GM12878 (cell line): ENCODE data around the gene PATJ. TPM values are rescaled to one million over a fixed set of nuclear protein-coding genes. Genes with fewer than 3 reads are reported as not detected.

ENCODE experiments used
- ATAC-seq: fragments of 200-7000 bp; cut with Tn5 transposase; 3 replicates; pipeline ENCODE4 v1.9.1; 2020; ENCODE audit warnings: mild to moderate bottlenecking, moderate library complexity
- BruUV-seq: library from RNA; stranded (reverse); fragments of 400-500 nt; replicated peaks from 2 replicates; lab custom pipeline; 2021; lab: Mats Ljungman, UMichigan
- CTCF ChIA-PET: fragments of 300-600 bp; sonication (Branson Sonifier 250); formaldehyde crosslinking; extraction: SDS; loops from one replicate; lab custom pipeline; 2021; ENCODE audit warnings: inconsistent platforms; lab: Yijun Ruan, JAX
- POLR2A ChIA-PET: fragments of 350-600 bp; formaldehyde crosslinking; extraction: SDS; loops from one replicate; lab custom pipeline; 2021; ENCODE audit warnings: inconsistent platforms; lab: Charles Lee
- RAD21 ChIA-PET: fragments of 300-600 bp; sonication (Branson Sonifier 250); formaldehyde crosslinking; loops from one replicate; lab custom pipeline; 2023; ENCODE audit warnings: antibody characterized with exemption; ENCODE audit not compliant: unreplicated experiment; lab: Charles Lee
- SMC1A ChIA-PET: fragments of 300-600 bp; sonication (Branson Sonifier 250); formaldehyde crosslinking; loops from one replicate; lab custom pipeline; 2023; ENCODE audit not compliant: unreplicated experiment, uncharacterized antibody; lab: Charles Lee
- DNase-seq: peaks from one replicate; pipeline ENCODE4 v3.0.0-alpha.2; 2011; ENCODE audit warnings: low read depth, low spot score
- FAIRE-seq: peaks from 3 replicates; lab custom pipeline; 2011; peaks lifted over from hg19 to GRCh38; lab: Jason Lieb, UNC
- H2AFZ ChIP-seq: 2 replicates; pipeline ENCODE4 v1.6.0; 2011; ENCODE audit warnings: low read depth, low read length, control low read depth; ENCODE audit not compliant: control insufficient read depth
- H3K27ac ChIP-seq: 2 replicates; pipeline ENCODE4 v1.5.1; 2011; ENCODE audit warnings: control low read depth; ENCODE audit not compliant: control insufficient read depth, insufficient read depth
- H3K27me3 ChIP-seq, 2 experiments: replicated peaks in 1 of 2; 2 replicates each; pipeline versions ENCODE4 v1.6.0 to v1.6.1; 2011; ENCODE audit warnings: low read length in 1 of 2; ENCODE audit not compliant: control insufficient read depth in 2 of 2, insufficient read depth in 2 of 2
- H3K36me3 ChIP-seq, 2 experiments: 2 replicates each; pipeline ENCODE4 v1.5.1; 2011; ENCODE audit warnings: low read length in 1 of 2; ENCODE audit not compliant: control insufficient read depth in 2 of 2, insufficient read depth in 2 of 2
- H3K4me1 ChIP-seq: 2 replicates; pipeline ENCODE4 v1.6.1; 2011; ENCODE audit warnings: mild to moderate bottlenecking, low read length, moderate library complexity, mixed read lengths; ENCODE audit not compliant: control insufficient read depth, insufficient read depth
- H3K4me2 ChIP-seq: 2 replicates; pipeline ENCODE4 v1.6.0; 2011; ENCODE audit warnings: control low read depth; ENCODE audit not compliant: control insufficient read depth, insufficient read depth
- H3K4me3 ChIP-seq: fragments of 200-600 bp; sonication (generic); 2 replicates; pipeline ENCODE4 v1.5.1; 2016
- H3K79me2 ChIP-seq: 2 replicates; pipeline ENCODE4 v1.6.0; 2011; ENCODE audit warnings: low read length; ENCODE audit not compliant: control insufficient read depth, insufficient read depth
- H3K9ac ChIP-seq: 2 replicates; pipeline ENCODE4 v1.8.0; 2011; ENCODE audit warnings: low read length, control low read depth, mixed read lengths; ENCODE audit not compliant: control insufficient read depth, insufficient read depth
- H3K9me3 ChIP-seq: replicated peaks from 3 replicates; pipeline ENCODE4 v1.5.1; 2011; ENCODE audit warnings: mild to moderate bottlenecking, low read length; ENCODE audit not compliant: control insufficient read depth, insufficient read depth
- H4K20me1 ChIP-seq: 2 replicates; pipeline ENCODE4 v1.6.0; 2011; ENCODE audit not compliant: control insufficient read depth, insufficient read depth
- BCL11A ChIP-seq: IDR thresholded peaks from 2 replicates; pipeline ENCODE4 v1.6.1; 2011; ENCODE audit warnings: low read depth, low read length
- CBFB ChIP-seq: IDR thresholded peaks from 2 replicates; pipeline ENCODE4 v1.6.1; 2016; ENCODE audit warnings: antibody characterized with exemption, low read depth
- HDAC2 ChIP-seq: fragments of 200-600 bp; sonication (generic); IDR thresholded peaks from 2 replicates; pipeline ENCODE4 v1.6.1; 2017
- JUNB ChIP-seq: IDR thresholded peaks from 2 replicates; pipeline ENCODE4 v1.6.1; 2016; ENCODE audit warnings: antibody characterized with exemption, mild to moderate bottlenecking
- NR2C2 ChIP-seq: IDR thresholded peaks from 2 replicates; pipeline ENCODE4 v1.6.1; 2011; ENCODE audit warnings: borderline replicate concordance, low read depth; ENCODE audit not compliant: control insufficient read depth, insufficient read length
- RAD51 ChIP-seq: fragments of 450-650 bp; IDR thresholded peaks from 2 replicates; pipeline ENCODE4 v1.6.1; 2016; ENCODE audit warnings: moderate library complexity, mild to moderate bottlenecking, inconsistent platforms
- RCOR1 ChIP-seq: conservative IDR thresholded peaks from 2 replicates; pipeline ENCODE4 v1.6.1; 2012; ENCODE audit warnings: low read depth, low read length, improper control_type of control experiment
- SMC3 ChIP-seq: IDR thresholded peaks from 2 replicates; pipeline ENCODE4 v1.6.1; 2011; ENCODE audit warnings: low read length, improper control_type of control experiment, borderline replicate concordance
- TCF7 ChIP-seq: IDR thresholded peaks from 2 replicates; pipeline ENCODE4 v1.6.1; 2014; ENCODE audit warnings: antibody characterized with exemption, borderline replicate concordance
- WGBS: methylation state at CpG from one replicate; pipeline ENCODE4 v1.1.6; 2016; ENCODE audit warnings: low lambda C conversion rate; ENCODE audit not compliant: insufficient replicate concordance, insufficient coverage; ENCODE audit errors: missing lambda C conversion rate; 5-methylcytosine and 5-hydroxymethylcytosine counted together
- in situ Hi-C: fragments of 300-500 bp; cut with MboI; formaldehyde crosslinking; loops from 9 replicates; pipeline ENCODE4 v1.14.3; 2018; ENCODE audit warnings: mixed read lengths
- intact Hi-C: fragments of 100-400 bp; cut with micrococcal nuclease; formaldehyde crosslinking; loops from one replicate; pipeline ENCODE4 v1.14.2; 2022; ENCODE audit not compliant: unreplicated experiment
- polyA plus RNA-seq, 11 experiments: library from polyadenylated mRNA; depleted of rRNA in 4 of 11; unstranded in 6 of 11; stranded (reverse) in 5 of 11; fragments of >200 nt; fragmentation: Nextera tagmentation in 4 of 11; fragmentation: Illumina TruSeq in 1 of 11; extraction: Ambion mirVana in 4 of 11; extraction: Trizol in 1 of 11; gene quantifications; 1 replicate in 1 of 11; 2 replicates in 10 of 11; pipeline versions ENCODE4 v1.2.1 to v1.2.3, GENCODE V29; 2011 to 2016; ENCODE audit warnings: inconsistent platforms in 2 of 11, missing spikeins in 2 of 11, low read depth in 1 of 11
- total RNA-seq, 4 experiments: library from RNA; depleted of rRNA in 3 of 4; stranded (reverse); fragments of >200 nt in 3 of 4; fragmentation: Illumina TruSeq in 1 of 4; extraction: Trizol in 1 of 4; gene quantifications; 2 replicates each; pipeline versions ENCODE4 v1.2.1 to v1.2.3, GENCODE V29; 2013 to 2021
- TF ChIP-seq, protein P1 (sequence below): IDR thresholded peaks from 2 replicates; pipeline ENCODE4 v1.6.1; 2012; ENCODE audit warnings: low read depth, low read length, improper control_type of control experiment
- TF ChIP-seq, protein P2 (sequence below): fragments of 450-650 bp; IDR thresholded peaks from 2 replicates; pipeline ENCODE4 v1.6.1; 2018; ENCODE audit warnings: mild to moderate bottlenecking, low read depth, moderate library complexity; ENCODE audit not compliant: partially characterized antibody
- TF ChIP-seq, protein P3 (sequence below): IDR thresholded peaks from 2 replicates; pipeline ENCODE4 v1.6.1; 2012; ENCODE audit warnings: improper control_type of control experiment, low read depth, low read length; ENCODE audit not compliant: insufficient replicate concordance

Gene PATJ
- total and polyA plus RNA-seq, 10 of the 15 experiments (the other 5 are each of a cell fraction or from before 2014, with no cell fraction given): 2.8 to 13.9 (median 6.9) TPM

DNA sequence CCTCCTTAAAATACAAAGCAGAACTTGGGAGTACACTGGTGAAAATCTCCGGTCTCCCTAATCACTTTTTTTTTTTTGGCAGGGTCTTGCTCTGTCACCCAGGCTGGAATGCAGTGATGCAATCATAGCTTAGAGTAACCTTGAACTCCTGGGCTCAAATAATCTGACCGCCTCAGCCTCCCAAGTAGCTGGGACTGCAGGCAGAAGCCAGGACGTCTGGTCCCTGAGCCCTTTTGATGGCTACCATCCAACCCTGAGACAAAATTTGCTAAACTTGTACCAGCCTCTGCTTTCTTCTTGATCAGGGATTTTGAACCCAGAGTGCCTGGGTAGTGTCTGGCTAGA lies 456.5 kb downstream of the PATJ start:
- in situ Hi-C loops: no loop called here
- DNase-seq: no peak
- POLR2A ChIA-PET: no interaction called here
- Histone ChIP-seq H3K79me2 (no peaks in the 10 kb centered on the region), H3K4me3 (no peak overlapping the region), H3K36me3 (no peaks in the 10 kb centered on the region)
- TF ChIP-seq, protein P1, sequence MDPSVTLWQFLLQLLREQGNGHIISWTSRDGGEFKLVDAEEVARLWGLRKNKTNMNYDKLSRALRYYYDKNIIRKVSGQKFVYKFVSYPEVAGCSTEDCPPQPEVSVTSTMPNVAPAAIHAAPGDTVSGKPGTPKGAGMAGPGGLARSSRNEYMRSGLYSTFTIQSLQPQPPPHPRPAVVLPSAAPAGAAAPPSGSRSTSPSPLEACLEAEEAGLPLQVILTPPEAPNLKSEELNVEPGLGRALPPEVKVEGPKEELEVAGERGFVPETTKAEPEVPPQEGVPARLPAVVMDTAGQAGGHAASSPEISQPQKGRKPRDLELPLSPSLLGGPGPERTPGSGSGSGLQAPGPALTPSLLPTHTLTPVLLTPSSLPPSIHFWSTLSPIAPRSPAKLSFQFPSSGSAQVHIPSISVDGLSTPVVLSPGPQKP: no peak
- TF ChIP-seq, protein P2, sequence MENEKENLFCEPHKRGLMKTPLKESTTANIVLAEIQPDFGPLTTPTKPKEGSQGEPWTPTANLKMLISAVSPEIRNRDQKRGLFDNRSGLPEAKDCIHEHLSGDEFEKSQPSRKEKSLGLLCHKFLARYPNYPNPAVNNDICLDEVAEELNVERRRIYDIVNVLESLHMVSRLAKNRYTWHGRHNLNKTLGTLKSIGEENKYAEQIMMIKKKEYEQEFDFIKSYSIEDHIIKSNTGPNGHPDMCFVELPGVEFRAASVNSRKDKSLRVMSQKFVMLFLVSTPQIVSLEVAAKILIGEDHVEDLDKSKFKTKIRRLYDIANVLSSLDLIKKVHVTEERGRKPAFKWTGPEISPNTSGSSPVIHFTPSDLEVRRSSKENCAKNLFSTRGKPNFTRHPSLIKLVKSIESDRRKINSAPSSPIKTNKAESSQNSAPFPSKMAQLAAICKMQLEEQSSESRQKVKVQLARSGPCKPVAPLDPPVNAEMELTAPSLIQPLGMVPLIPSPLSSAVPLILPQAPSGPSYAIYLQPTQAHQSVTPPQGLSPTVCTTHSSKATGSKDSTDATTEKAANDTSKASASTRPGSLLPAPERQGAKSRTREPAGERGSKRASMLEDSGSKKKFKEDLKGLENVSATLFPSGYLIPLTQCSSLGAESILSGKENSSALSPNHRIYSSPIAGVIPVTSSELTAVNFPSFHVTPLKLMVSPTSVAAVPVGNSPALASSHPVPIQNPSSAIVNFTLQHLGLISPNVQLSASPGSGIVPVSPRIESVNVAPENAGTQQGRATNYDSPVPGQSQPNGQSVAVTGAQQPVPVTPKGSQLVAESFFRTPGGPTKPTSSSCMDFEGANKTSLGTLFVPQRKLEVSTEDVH: no peak
- TF ChIP-seq RCOR1 (no peak), TCF7 (no peak), HDAC2 (no peak), NR2C2 (no peak), SMC3 (no peak), JUNB (no peak), CBFB (no peak), RAD51 (no peak), BCL11A (no peak)
- TF ChIP-seq, protein P3, sequence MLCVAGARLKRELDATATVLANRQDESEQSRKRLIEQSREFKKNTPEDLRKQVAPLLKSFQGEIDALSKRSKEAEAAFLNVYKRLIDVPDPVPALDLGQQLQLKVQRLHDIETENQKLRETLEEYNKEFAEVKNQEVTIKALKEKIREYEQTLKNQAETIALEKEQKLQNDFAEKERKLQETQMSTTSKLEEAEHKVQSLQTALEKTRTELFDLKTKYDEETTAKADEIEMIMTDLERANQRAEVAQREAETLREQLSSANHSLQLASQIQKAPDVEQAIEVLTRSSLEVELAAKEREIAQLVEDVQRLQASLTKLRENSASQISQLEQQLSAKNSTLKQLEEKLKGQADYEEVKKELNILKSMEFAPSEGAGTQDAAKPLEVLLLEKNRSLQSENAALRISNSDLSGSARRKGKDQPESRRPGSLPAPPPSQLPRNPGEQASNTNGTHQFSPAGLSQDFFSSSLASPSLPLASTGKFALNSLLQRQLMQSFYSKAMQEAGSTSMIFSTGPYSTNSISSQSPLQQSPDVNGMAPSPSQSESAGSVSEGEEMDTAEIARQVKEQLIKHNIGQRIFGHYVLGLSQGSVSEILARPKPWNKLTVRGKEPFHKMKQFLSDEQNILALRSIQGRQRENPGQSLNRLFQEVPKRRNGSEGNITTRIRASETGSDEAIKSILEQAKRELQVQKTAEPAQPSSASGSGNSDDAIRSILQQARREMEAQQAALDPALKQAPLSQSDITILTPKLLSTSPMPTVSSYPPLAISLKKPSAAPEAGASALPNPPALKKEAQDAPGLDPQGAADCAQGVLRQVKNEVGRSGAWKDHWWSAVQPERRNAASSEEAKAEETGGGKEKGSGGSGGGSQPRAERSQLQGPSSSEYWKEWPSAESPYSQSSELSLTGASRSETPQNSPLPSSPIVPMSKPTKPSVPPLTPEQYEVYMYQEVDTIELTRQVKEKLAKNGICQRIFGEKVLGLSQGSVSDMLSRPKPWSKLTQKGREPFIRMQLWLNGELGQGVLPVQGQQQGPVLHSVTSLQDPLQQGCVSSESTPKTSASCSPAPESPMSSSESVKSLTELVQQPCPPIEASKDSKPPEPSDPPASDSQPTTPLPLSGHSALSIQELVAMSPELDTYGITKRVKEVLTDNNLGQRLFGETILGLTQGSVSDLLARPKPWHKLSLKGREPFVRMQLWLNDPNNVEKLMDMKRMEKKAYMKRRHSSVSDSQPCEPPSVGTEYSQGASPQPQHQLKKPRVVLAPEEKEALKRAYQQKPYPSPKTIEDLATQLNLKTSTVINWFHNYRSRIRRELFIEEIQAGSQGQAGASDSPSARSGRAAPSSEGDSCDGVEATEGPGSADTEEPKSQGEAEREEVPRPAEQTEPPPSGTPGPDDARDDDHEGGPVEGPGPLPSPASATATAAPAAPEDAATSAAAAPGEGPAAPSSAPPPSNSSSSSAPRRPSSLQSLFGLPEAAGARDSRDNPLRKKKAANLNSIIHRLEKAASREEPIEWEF: no peak
- TF ChIP-seq, all 136 proteins: peak for 0
- ChIA-PET SMC1A (no interaction called here), CTCF (no interaction called here), RAD21 (no interaction called here)
- BruUV-seq: no TSS peak
- Histone ChIP-seq H3K27me3 (no peaks in the 10 kb centered on the region; a peak in 1 of 4 replicates), H2AFZ (no peak overlapping the region), H3K4me1 (no peaks in the 10 kb centered on the region), H3K9me3 (no peaks in the 10 kb centered on the region; the same call in 2 of the 3 replicates), H3K9ac (no peak overlapping the region), H3K27ac (no peak overlapping the region), H3K4me2 (no peak overlapping the region), H4K20me1 (no peaks in the 10 kb centered on the region)
- FAIRE-seq: no peak
- WGBS: 46% methylated on average over 3 of the region's 3 CpGs
- intact Hi-C loops: no loop called here
- ATAC-seq: no peak
